Fibroblast of villous mesenchyme (primary cell): ENCODE data around the gene DDRGK1. TPM values are rescaled to one million over a fixed set of nuclear protein-coding genes. Genes with fewer than 3 reads are reported as not detected.

ENCODE experiments used
- DNase-seq: peaks from one replicate; pipeline ENCODE4 v3.0.0-alpha.2; 2010; ENCODE audit warnings: low read depth
- H3K4me3 ChIP-seq: 2 replicates; pipeline ENCODE4 v1.5.1; 2011; ENCODE audit warnings: low read depth, mild to moderate bottlenecking, low read length
- CTCF ChIP-seq: IDR thresholded peaks from 2 replicates; pipeline ENCODE4 v1.5.1; 2012; ENCODE audit warnings: low read depth, mild to moderate bottlenecking, low read length; ENCODE audit not compliant: insufficient read depth
- total RNA-seq: library from RNA; depleted of rRNA; stranded (reverse); fragments of >200 nt; gene quantifications from 2 replicates; pipeline ENCODE4 v1.2.3, GENCODE V29; 2012

The DDRGK1 gene
- total RNA-seq, 1 donor = 21.6 TPM

- TF ChIP-seq CTCF = no peak
- no peak for DNase-seq
- peak overlapping the region; percentile 86 for H3K4me3 ChIP-seq
These were observed 36.4 kb upstream of the DDRGK1 start for GRCh38 chr20:3240776-3241363.

- TF ChIP-seq CTCF = no peak
- DNase-seq = peak; percentile 54
- peak overlapping the region; percentile 86 for H3K4me3 ChIP-seq
These were observed 35.6 kb upstream of the DDRGK1 start for GRCh38 chr20:3239867-3240775.

GRCh38 chr20:3239026-3239866 lies 34.8 kb upstream of the DDRGK1 start, which contains the start of gene SLC4A11:
Gene SLC4A11, minus strand, starts transcription at chr20:3239190. Its CDS starts 53 bp downstream, at chr20:3239137.
- peak within 1 kb of the TSS; percentile 86 for H3K4me3 ChIP-seq
- no peak for TF ChIP-seq CTCF
- DNase-seq = peak; percentile 79

GRCh38 chr20:3238616-3239025 lies 34.1 kb upstream of the DDRGK1 start:
- DNase-seq = peak; percentile 60
- H3K4me3 ChIP-seq = peak overlapping the region; percentile 86
- TF ChIP-seq CTCF = no peak

GRCh38 chr20:3237958-3238615 lies 33.6 kb upstream of the DDRGK1 start:
- no peak for DNase-seq
- no peak for TF ChIP-seq CTCF
- H3K4me3 ChIP-seq = peak overlapping the region; percentile 86
